ENCODE measurements around the gene INPP4B. TPM values are rescaled to one million over a fixed set of nuclear protein-coding genes. Genes with fewer than 3 reads are reported as not detected.

INPP4B gene
- total RNA-seq, 1 experiment from 2014 or later, result 41.0 TPM

- Histone ChIP-seq H3K4me1 (ENCODE audit: insufficient read depth, low read length) (no peaks in the 10 kb centered on the region), H4K20me1 (ENCODE audit: low read length) (no peaks in the 10 kb centered on the region), H3K36me3 (ENCODE audit: low read depth, low read length) (no peaks in the 10 kb centered on the region), H3K79me2 (ENCODE audit: low read length) (no peaks in the 10 kb centered on the region), H3K27me3 (ENCODE audit: low read length) (no peaks in the 10 kb centered on the region), H3K9me3 (ENCODE audit: low read length) (no peaks in the 10 kb centered on the region), H2AFZ (ENCODE audit: low read length) (no peak overlapping the region), H3K4me3 (ENCODE audit: low read length) (no peak overlapping the region), H3F3A (ENCODE audit: low read length, unreplicated experiment) (no peaks in the 10 kb centered on the region), H3K27ac (ENCODE audit: low read length) (no peak overlapping the region), H3K4me2 (ENCODE audit: low read length) (no peak overlapping the region), H3K9ac (ENCODE audit: low read length) (no peak overlapping the region), H3K9me2 (replicated peaks; ENCODE audit: low read length) (no peaks in the 10 kb centered on the region)
- ChIA-PET POLR2A (ENCODE audit: unreplicated experiment) (no interaction called here), CTCF (no interaction called here)
- TF ChIP-seq CTCF (conservative IDR thresholded peaks at IDR 0.05; ENCODE audit: low read depth, low read length) (no peak), EZH2phosphoT487 (IDR thresholded peaks at IDR 0.05; ENCODE audit: borderline replicate concordance, low read length) (no peak), EZH2 (IDR thresholded peaks at IDR 0.05; ENCODE audit: low read length, unreplicated experiment) (no peak)
- DNase-seq, result no peak
- intact Hi-C loops (cut with micrococcal nuclease), result no loop called here
- no TSS peak for BruUV-seq (replicated peaks)
- ATAC-seq, result no peak
Measured at GRCh38 chr4:142331132-142331531, 515.0 kb downstream of the INPP4B start.

- no peaks in the 10 kb centered on the region for H3F3A ChIP-seq (ENCODE audit: low read length, unreplicated experiment)
- no peak overlapping the region for H2AFZ ChIP-seq (ENCODE audit: low read length)
- H3K27me3 ChIP-seq (ENCODE audit: low read length), result no peaks in the 10 kb centered on the region
- no peak overlapping the region for H3K4me3 ChIP-seq (ENCODE audit: low read length)
- ChIA-PET POLR2A (ENCODE audit: unreplicated experiment) (no interaction called here), CTCF (no interaction called here)
- no peaks in the 10 kb centered on the region for H3K9me3 ChIP-seq (ENCODE audit: low read length)
- H3K79me2 ChIP-seq (ENCODE audit: low read length), result no peaks in the 10 kb centered on the region
- no peak overlapping the region for H3K9ac ChIP-seq (ENCODE audit: low read length)
- no peaks in the 10 kb centered on the region for H3K9me2 ChIP-seq (replicated peaks; ENCODE audit: low read length)
- no peak overlapping the region for H3K4me2 ChIP-seq (ENCODE audit: low read length)
- TF ChIP-seq EZH2phosphoT487 (IDR thresholded peaks at IDR 0.05; ENCODE audit: borderline replicate concordance, low read length), result no peak
- no peak for TF ChIP-seq EZH2 (IDR thresholded peaks at IDR 0.05; ENCODE audit: low read length, unreplicated experiment)
- TF ChIP-seq CTCF (conservative IDR thresholded peaks at IDR 0.05; ENCODE audit: low read depth, low read length), result no peak
- no peak overlapping the region for H3K27ac ChIP-seq (ENCODE audit: low read length)
- no peak for DNase-seq
- H3K4me1 ChIP-seq (ENCODE audit: insufficient read depth, low read length), result no peaks in the 10 kb centered on the region
- intact Hi-C loops (cut with micrococcal nuclease), result no loop called here
- no peaks in the 10 kb centered on the region for H4K20me1 ChIP-seq (ENCODE audit: low read length)
- ATAC-seq, result no peak
- no TSS peak for BruUV-seq (replicated peaks)
- H3K36me3 ChIP-seq (ENCODE audit: low read depth, low read length), result no peaks in the 10 kb centered on the region
Measured at GRCh38 chr4:142330311-142330710, 515.8 kb downstream of the INPP4B start.

- Histone ChIP-seq H2AFZ (ENCODE audit: low read length) (no peak overlapping the region), H3K4me1 (ENCODE audit: insufficient read depth, low read length) (no peaks in the 10 kb centered on the region), H3K79me2 (ENCODE audit: low read length) (no peaks in the 10 kb centered on the region), H3K36me3 (ENCODE audit: low read depth, low read length) (no peaks in the 10 kb centered on the region), H3K9ac (ENCODE audit: low read length) (no peak overlapping the region), H3K27ac (ENCODE audit: low read length) (no peak overlapping the region), H3K4me3 (ENCODE audit: low read length) (no peak overlapping the region), H4K20me1 (ENCODE audit: low read length) (no peaks in the 10 kb centered on the region), H3K9me3 (ENCODE audit: low read length) (no peaks in the 10 kb centered on the region), H3K9me2 (replicated peaks; ENCODE audit: low read length) (no peaks in the 10 kb centered on the region), H3F3A (ENCODE audit: low read length, unreplicated experiment) (no peaks in the 10 kb centered on the region), H3K27me3 (ENCODE audit: low read length) (no peaks in the 10 kb centered on the region), H3K4me2 (ENCODE audit: low read length) (no peak overlapping the region)
- intact Hi-C loops (cut with micrococcal nuclease), result no loop called here
- TF ChIP-seq EZH2phosphoT487 (IDR thresholded peaks at IDR 0.05; ENCODE audit: borderline replicate concordance, low read length), result no peak
- no peak for TF ChIP-seq EZH2 (IDR thresholded peaks at IDR 0.05; ENCODE audit: low read length, unreplicated experiment)
- no peak for TF ChIP-seq CTCF (conservative IDR thresholded peaks at IDR 0.05; ENCODE audit: low read depth, low read length)
- ATAC-seq (no peak), DNase-seq (no peak)
- BruUV-seq (replicated peaks), result no TSS peak
- ChIA-PET POLR2A (ENCODE audit: unreplicated experiment) (no interaction called here), CTCF (no interaction called here)
Measured at GRCh38 chr4:142329313-142329712, 516.8 kb downstream of the INPP4B start.

Measured in PC-3 (cell line).